SK-N-SH (cell line): ENCODE data around the gene HIBADH. TPM values are rescaled to one million over a fixed set of nuclear protein-coding genes. Genes with fewer than 3 reads are reported as not detected.

Experiments used
- CTCF ChIA-PET: fragments of 300-600, 350-600 bp; formaldehyde crosslinking; extraction: SDS; loops from one replicate; lab custom pipeline; 2021; lab: Yijun Ruan, JAX
- POLR2A ChIA-PET: fragments of 350-600 bp; sonication (Branson Sonifier 250); formaldehyde crosslinking; extraction: SDS; loops from one replicate; lab custom pipeline; 2020; ENCODE audit warnings: antibody characterized with exemption, inconsistent platforms; lab: Yijun Ruan, JAX
- DNase-seq: peaks from one replicate; pipeline ENCODE4 v3.0.0; 2012
- H2AFZ ChIP-seq: fragments of 200-600 bp; sonication (generic); 2 replicates; pipeline ENCODE4 v1.8.1; 2016; ENCODE audit warnings: antibody characterized with exemption, mild to moderate bottlenecking, low read depth
- H3F3A ChIP-seq: fragments of 200-600 bp; sonication (generic); replicated peaks from 2 replicates; pipeline ENCODE3; 2016; ENCODE audit warnings: antibody characterized with exemption, mild to moderate bottlenecking; ENCODE audit not compliant: insufficient read depth
- H3K27ac ChIP-seq, 2 experiments: fragments of 200-500 bp in 1 of 2; fragments of 200-600 bp in 1 of 2; sonication (Bioruptor generic) in 1 of 2; sonication (generic), shearing (Covaris generic) in 1 of 2; 2 replicates each; pipeline versions ENCODE4 v1.5.1 to v1.6.1; 2014 to 2016; ENCODE audit warnings: low read depth in 2 of 2, inconsistent platforms in 1 of 2, low read length in 1 of 2, mild to moderate bottlenecking in 1 of 2, mixed read lengths in 1 of 2
- H3K27me3 ChIP-seq: fragments of 200-600 bp; sonication (generic), shearing (Covaris generic); 2 replicates; pipeline ENCODE4 v1.6.1; 2016; ENCODE audit warnings: mixed run types; ENCODE audit not compliant: insufficient read depth
- H3K36me3 ChIP-seq, 2 experiments: fragments of 200-500 bp in 1 of 2; fragments of 200-600 bp in 1 of 2; sonication (Bioruptor generic) in 1 of 2; sonication (generic) in 1 of 2; replicated peaks in 1 of 2; 2 replicates each; pipeline versions ENCODE3 to v1.5.1; 2014 to 2016; ENCODE audit warnings: low read length in 1 of 2, mild to moderate bottlenecking in 1 of 2; ENCODE audit not compliant: insufficient read depth in 2 of 2, control insufficient read depth in 1 of 2
- H3K4me1 ChIP-seq, 2 experiments: fragments of 200-500 bp in 1 of 2; fragments of 200-600 bp in 1 of 2; sonication (Bioruptor generic) in 1 of 2; sonication (generic), shearing (Covaris generic) in 1 of 2; 2 replicates each; pipeline versions ENCODE4 v1.5.1 to v1.6.1; 2014 to 2016; ENCODE audit warnings: low read depth in 1 of 2, low read length in 1 of 2, mixed run types in 1 of 2; ENCODE audit not compliant: insufficient read depth in 2 of 2, control insufficient read depth in 1 of 2
- H3K4me2 ChIP-seq: fragments of 200-600 bp; sonication (generic), shearing (Covaris generic); 2 replicates; pipeline ENCODE4 v1.6.1; 2017; ENCODE audit warnings: mixed run types
- H3K4me3 ChIP-seq, 2 experiments: fragments of 200-500 bp in 1 of 2; fragments of 200-600 bp in 1 of 2; sonication (Bioruptor generic) in 1 of 2; sonication (generic), shearing (Covaris generic) in 1 of 2; 2 replicates each; pipeline versions ENCODE4 v1.5.1 to v1.8.1; 2014 to 2016; ENCODE audit warnings: low read depth in 2 of 2, inconsistent platforms in 1 of 2, low read length in 1 of 2, mild to moderate bottlenecking in 1 of 2, mixed read lengths in 1 of 2, moderate library complexity in 1 of 2
- H3K79me2 ChIP-seq: fragments of 200-600 bp; sonication (generic); 2 replicates; pipeline ENCODE4 v1.8.1; 2017; ENCODE audit warnings: mild to moderate bottlenecking; ENCODE audit not compliant: insufficient read depth
- H3K9ac ChIP-seq: fragments of 200-600 bp; sonication (generic); 2 replicates; pipeline ENCODE4 v1.6.1; 2017; ENCODE audit warnings: mixed run types
- H3K9me2 ChIP-seq: fragments of 200-600 bp; sonication (generic); 2 replicates; pipeline ENCODE4 v1.6.1; 2017; ENCODE audit warnings: mixed run types
- H3K9me3 ChIP-seq: fragments of 200-600 bp; sonication (generic); 2 replicates; pipeline ENCODE4 v1.6.1; 2017; ENCODE audit warnings: mixed run types, mild to moderate bottlenecking, moderate library complexity
- H4K20me1 ChIP-seq: fragments of 200-600 bp; sonication (generic); 2 replicates; pipeline ENCODE4 v1.6.1; 2017; ENCODE audit warnings: mild to moderate bottlenecking, mixed run types; ENCODE audit not compliant: insufficient read depth
- CHD2 ChIP-seq: fragments of 150-350 bp; IDR thresholded peaks from 2 replicates; pipeline ENCODE4 v1.6.1; 2018; ENCODE audit warnings: low read length; ENCODE audit not compliant: partially characterized antibody
- EP300 ChIP-seq, 2 experiments: IDR thresholded peaks; 2 replicates each; pipeline versions ENCODE4 v1.4.0 to v1.6.1; 2012; ENCODE audit warnings: borderline replicate concordance in 1 of 2, low read depth in 1 of 2, low read length in 1 of 2
- GABPA ChIP-seq: IDR thresholded peaks from 2 replicates; pipeline ENCODE4 v1.4.0; 2012; ENCODE audit warnings: low read depth, mild to moderate bottlenecking
- GATA2 ChIP-seq: sonication (generic); formaldehyde crosslinking; IDR thresholded peaks from 2 replicates; pipeline ENCODE4 v1.5.0; 2020; ENCODE audit warnings: mild to moderate bottlenecking, missing genetic modification reagents
- MAX ChIP-seq: IDR thresholded peaks from 2 replicates; pipeline ENCODE4 v1.4.0; 2012; ENCODE audit warnings: low read depth
- MXI1 ChIP-seq: IDR thresholded peaks from 2 replicates; pipeline ENCODE4 v1.6.1; 2012; ENCODE audit warnings: mild to moderate bottlenecking, low read depth, low read length, improper control_type of control experiment
- NFIC ChIP-seq: IDR thresholded peaks from 2 replicates; pipeline ENCODE4 v1.4.0; 2012; ENCODE audit warnings: borderline replicate concordance
- NRF1 ChIP-seq: IDR thresholded peaks from 2 replicates; pipeline ENCODE4 v1.6.1; 2012; ENCODE audit warnings: low read depth, mild to moderate bottlenecking, low read length
- POLR2AphosphoS5 ChIP-seq: IDR thresholded peaks from 2 replicates; pipeline ENCODE4 v1.6.1; 2012; ENCODE audit warnings: low read depth, low read length
- RFX5 ChIP-seq: IDR thresholded peaks from 2 replicates; pipeline ENCODE4 v1.6.1; 2012; ENCODE audit warnings: mild to moderate bottlenecking, improper control_type of control experiment, low read length
- SIN3A ChIP-seq: IDR thresholded peaks from 2 replicates; pipeline ENCODE4 v1.6.1; 2012; ENCODE audit warnings: low read depth, mild to moderate bottlenecking, low read length, moderate library complexity, borderline replicate concordance
- SMC3 ChIP-seq: IDR thresholded peaks from 2 replicates; pipeline ENCODE4 v1.6.1; 2012; ENCODE audit warnings: low read depth, low read length, improper control_type of control experiment
- TAF1 ChIP-seq: IDR thresholded peaks from 2 replicates; pipeline ENCODE4 v1.6.1; 2012; ENCODE audit warnings: low read depth, mild to moderate bottlenecking, low read length, moderate library complexity, borderline replicate concordance
- YY1 ChIP-seq: IDR thresholded peaks from 2 replicates; pipeline ENCODE4 v1.4.0; 2012; ENCODE audit warnings: low read depth, mild to moderate bottlenecking
- polyA plus RNA-seq, 3 experiments: library from polyadenylated mRNA; depleted of rRNA; stranded (reverse); fragments of >200 nt; gene quantifications; 2 replicates each; pipeline ENCODE4 v1.2.3, GENCODE V29; 2012
- TF ChIP-seq, protein P1 (sequence below): IDR thresholded peaks from 2 replicates; pipeline ENCODE4 v1.6.1; 2012; ENCODE audit warnings: mild to moderate bottlenecking, low read depth, low read length, moderate library complexity
- TF ChIP-seq, protein P2 (sequence below): fragments of 150-350 bp; IDR thresholded peaks from 2 replicates; pipeline ENCODE4 v1.6.1; 2017; ENCODE audit warnings: antibody characterized with exemption, low read length, low read depth, borderline replicate concordance
- TF ChIP-seq, protein P3 (sequence below): fragments of 150-350 bp; IDR thresholded peaks from 2 replicates; pipeline ENCODE4 v1.6.1; 2016; ENCODE audit warnings: mild to moderate bottlenecking, low read depth, low read length
- TF ChIP-seq, protein P4 (sequence below): fragments of 200-600 bp; sonication (generic); IDR thresholded peaks from 2 replicates; pipeline ENCODE4 v1.6.1; 2017; ENCODE audit warnings: antibody characterized with exemption, mild to moderate bottlenecking, moderate library complexity

HIBADH gene
- polyA plus RNA-seq, 1 of the 3 experiments (the other 2 are of a cell fraction) = 71.8 TPM

DNA sequence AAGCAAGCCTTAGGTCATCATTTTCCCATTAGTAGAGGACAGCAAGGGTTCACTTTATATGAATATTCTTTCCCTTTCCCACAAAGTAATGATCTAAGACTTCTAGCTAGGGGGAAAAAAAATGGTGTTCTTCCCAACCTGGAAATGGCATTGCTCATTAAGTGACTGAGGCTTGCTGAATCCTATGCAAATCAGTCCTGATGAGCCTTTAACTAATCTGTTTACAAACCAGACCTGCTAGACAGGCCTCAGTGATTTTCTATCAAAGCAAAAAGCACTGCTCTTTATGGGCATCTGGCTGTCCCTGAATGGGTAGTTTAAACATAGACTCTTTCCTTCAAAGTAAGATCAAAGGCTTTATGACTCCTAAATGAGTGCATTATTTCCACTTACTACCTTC lies 146.3 kb downstream of the HIBADH start:
- Histone ChIP-seq H3K9me2 (no peaks in the 10 kb centered on the region), H3K4me1 (peaks cover 0 to 3% of the 10 kb centered on the region in 2 experiments; a peak in 1 of 4 replicates), H3F3A (no peaks in the 10 kb centered on the region), H3K9me3 (no peaks in the 10 kb centered on the region), H3K27me3 (no peaks in the 10 kb centered on the region), H3K79me2 (no peaks in the 10 kb centered on the region), H2AFZ (no peak overlapping the region), H3K4me3 (no peak overlapping the region), H3K27ac (no peak overlapping the region), H4K20me1 (no peaks in the 10 kb centered on the region), H3K9ac (no peak overlapping the region), H3K36me3 (no peaks in the 10 kb centered on the region), H3K4me2 (no peak overlapping the region)
- TF ChIP-seq, protein P1, sequence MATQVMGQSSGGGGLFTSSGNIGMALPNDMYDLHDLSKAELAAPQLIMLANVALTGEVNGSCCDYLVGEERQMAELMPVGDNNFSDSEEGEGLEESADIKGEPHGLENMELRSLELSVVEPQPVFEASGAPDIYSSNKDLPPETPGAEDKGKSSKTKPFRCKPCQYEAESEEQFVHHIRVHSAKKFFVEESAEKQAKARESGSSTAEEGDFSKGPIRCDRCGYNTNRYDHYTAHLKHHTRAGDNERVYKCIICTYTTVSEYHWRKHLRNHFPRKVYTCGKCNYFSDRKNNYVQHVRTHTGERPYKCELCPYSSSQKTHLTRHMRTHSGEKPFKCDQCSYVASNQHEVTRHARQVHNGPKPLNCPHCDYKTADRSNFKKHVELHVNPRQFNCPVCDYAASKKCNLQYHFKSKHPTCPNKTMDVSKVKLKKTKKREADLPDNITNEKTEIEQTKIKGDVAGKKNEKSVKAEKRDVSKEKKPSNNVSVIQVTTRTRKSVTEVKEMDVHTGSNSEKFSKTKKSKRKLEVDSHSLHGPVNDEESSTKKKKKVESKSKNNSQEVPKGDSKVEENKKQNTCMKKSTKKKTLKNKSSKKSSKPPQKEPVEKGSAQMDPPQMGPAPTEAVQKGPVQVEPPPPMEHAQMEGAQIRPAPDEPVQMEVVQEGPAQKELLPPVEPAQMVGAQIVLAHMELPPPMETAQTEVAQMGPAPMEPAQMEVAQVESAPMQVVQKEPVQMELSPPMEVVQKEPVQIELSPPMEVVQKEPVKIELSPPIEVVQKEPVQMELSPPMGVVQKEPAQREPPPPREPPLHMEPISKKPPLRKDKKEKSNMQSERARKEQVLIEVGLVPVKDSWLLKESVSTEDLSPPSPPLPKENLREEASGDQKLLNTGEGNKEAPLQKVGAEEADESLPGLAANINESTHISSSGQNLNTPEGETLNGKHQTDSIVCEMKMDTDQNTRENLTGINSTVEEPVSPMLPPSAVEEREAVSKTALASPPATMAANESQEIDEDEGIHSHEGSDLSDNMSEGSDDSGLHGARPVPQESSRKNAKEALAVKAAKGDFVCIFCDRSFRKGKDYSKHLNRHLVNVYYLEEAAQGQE = no peak
- TF ChIP-seq SIN3A (no peak), TAF1 (no peak), NFIC (no peak), GATA2 (CRISPR knock-in tag) (no peak), RFX5 (no peak), CHD2 (no peak), SMC3 (no peak), GABPA (no peak), POLR2AphosphoS5 (no peak), MXI1 (no peak), EP300 (IDR thresholded peaks at IDR 0.05; ENCODE audit: borderline replicate concordance in 1 of 2, low read depth in 1 of 2, low read length in 1 of 2) (no peak), NRF1 (no peak), YY1 (no peak), MAX (no peak)
- TF ChIP-seq, protein P2, sequence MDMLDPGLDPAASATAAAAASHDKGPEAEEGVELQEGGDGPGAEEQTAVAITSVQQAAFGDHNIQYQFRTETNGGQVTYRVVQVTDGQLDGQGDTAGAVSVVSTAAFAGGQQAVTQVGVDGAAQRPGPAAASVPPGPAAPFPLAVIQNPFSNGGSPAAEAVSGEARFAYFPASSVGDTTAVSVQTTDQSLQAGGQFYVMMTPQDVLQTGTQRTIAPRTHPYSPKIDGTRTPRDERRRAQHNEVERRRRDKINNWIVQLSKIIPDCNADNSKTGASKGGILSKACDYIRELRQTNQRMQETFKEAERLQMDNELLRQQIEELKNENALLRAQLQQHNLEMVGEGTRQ = no peak
- TF ChIP-seq, protein P3, sequence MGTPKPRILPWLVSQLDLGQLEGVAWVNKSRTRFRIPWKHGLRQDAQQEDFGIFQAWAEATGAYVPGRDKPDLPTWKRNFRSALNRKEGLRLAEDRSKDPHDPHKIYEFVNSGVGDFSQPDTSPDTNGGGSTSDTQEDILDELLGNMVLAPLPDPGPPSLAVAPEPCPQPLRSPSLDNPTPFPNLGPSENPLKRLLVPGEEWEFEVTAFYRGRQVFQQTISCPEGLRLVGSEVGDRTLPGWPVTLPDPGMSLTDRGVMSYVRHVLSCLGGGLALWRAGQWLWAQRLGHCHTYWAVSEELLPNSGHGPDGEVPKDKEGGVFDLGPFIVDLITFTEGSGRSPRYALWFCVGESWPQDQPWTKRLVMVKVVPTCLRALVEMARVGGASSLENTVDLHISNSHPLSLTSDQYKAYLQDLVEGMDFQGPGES = no peak
- TF ChIP-seq, protein P4, sequence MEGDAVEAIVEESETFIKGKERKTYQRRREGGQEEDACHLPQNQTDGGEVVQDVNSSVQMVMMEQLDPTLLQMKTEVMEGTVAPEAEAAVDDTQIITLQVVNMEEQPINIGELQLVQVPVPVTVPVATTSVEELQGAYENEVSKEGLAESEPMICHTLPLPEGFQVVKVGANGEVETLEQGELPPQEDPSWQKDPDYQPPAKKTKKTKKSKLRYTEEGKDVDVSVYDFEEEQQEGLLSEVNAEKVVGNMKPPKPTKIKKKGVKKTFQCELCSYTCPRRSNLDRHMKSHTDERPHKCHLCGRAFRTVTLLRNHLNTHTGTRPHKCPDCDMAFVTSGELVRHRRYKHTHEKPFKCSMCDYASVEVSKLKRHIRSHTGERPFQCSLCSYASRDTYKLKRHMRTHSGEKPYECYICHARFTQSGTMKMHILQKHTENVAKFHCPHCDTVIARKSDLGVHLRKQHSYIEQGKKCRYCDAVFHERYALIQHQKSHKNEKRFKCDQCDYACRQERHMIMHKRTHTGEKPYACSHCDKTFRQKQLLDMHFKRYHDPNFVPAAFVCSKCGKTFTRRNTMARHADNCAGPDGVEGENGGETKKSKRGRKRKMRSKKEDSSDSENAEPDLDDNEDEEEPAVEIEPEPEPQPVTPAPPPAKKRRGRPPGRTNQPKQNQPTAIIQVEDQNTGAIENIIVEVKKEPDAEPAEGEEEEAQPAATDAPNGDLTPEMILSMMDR = no peak
- no peak for DNase-seq
- ChIA-PET CTCF (interaction anchor here (1.2 to 1.6 kb wide), 2 partner anchors 88 to 90 kb away, joined by 3 to 4 read pairs; no protein-coding TSS in a partner anchor), POLR2A (no interaction called here)
